Stimulated activated CD8-positive, alpha-beta memory T cell treated with anti-CD3 and anti-CD28 coated beads, Interleukin-15, amount 100 ng/mL, for 1 hour (primary cell): ENCODE data around the gene TAP2.
"Not testable (repeated sequence)": the region's sequence is repeated elsewhere in the genome, so short reads cannot be mapped to it uniquely, and the experiment has no call there.

Experiments used
- DNase-seq: peaks from one replicate; pipeline ENCODE4 v3.0.0-alpha.2; 2020; ENCODE audit warnings: low read depth

The TAP2 gene

GRCh38 chr6:32835167-32835893 lies 3.2 kb downstream of the TAP2 start:
- DNase-seq, result no peak

GRCh38 chr6:32833664-32834063 lies 4.9 kb downstream of the TAP2 start:
- no peak for DNase-seq

- no peak for DNase-seq
These were observed 6.0 kb downstream of the TAP2 start for GRCh38 chr6:32832535-32832934.

- no peak for DNase-seq
These were observed 7.6 kb downstream of the TAP2 start for GRCh38 chr6:32830936-32831335.

- no peak for DNase-seq
These were observed 8.5 kb downstream of the TAP2 start for GRCh38 chr6:32830017-32830416.

GRCh38 chr6:32829495-32829894 lies 9.0 kb downstream of the TAP2 start:
- no peak for DNase-seq

GRCh38 chr6:32827025-32827424 lies 11.5 kb downstream of the TAP2 start:
- DNase-seq, result no peak

GRCh38 chr6:32825966-32826365 lies 12.6 kb downstream of the TAP2 start:
- no peak for DNase-seq

- DNase-seq, result no peak
These were observed 18.8 kb downstream of the TAP2 start for GRCh38 chr6:32819729-32820128.

GRCh38 chr6:32818867-32819266 lies 19.7 kb downstream of the TAP2 start:
- no peak for DNase-seq

GRCh38 chr6:32816746-32817204 lies 21.8 kb downstream of the TAP2 start, which contains the start of gene HLA-DOB:
HLA-DOB (minus strand) TSS chr6:32817002; CDS start chr6:32816951, 51 bp downstream.
- no peak for DNase-seq

- no peak for DNase-seq
These were observed 22.5 kb downstream of the TAP2 start for GRCh38 chr6:32815996-32816395.

- no peak for DNase-seq
These were observed 23.4 kb downstream of the TAP2 start for GRCh38 chr6:32815115-32815514.

GRCh38 chr6:32814145-32814544 lies 24.4 kb downstream of the TAP2 start:
- DNase-seq, result no peak

- no peak for DNase-seq
These were observed 29.4 kb downstream of the TAP2 start for GRCh38 chr6:32809171-32809570.

GRCh38 chr6:32807020-32807580 lies 31.4 kb downstream of the TAP2 start:
- DNase-seq, result no peak

- DNase-seq, result not testable (repeated sequence)
These were observed 33.1 kb downstream of the TAP2 start for GRCh38 chr6:32805404-32805803.

- no peak for DNase-seq
These were observed 35.1 kb downstream of the TAP2 start for GRCh38 chr6:32803416-32803815.

GRCh38 chr6:32799740-32800139 lies 38.8 kb downstream of the TAP2 start:
- no peak for DNase-seq

- no peak for DNase-seq
These were observed 39.4 kb downstream of the TAP2 start for GRCh38 chr6:32799168-32799567.

GRCh38 chr6:32796848-32797776 lies 41.4 kb downstream of the TAP2 start:
- peak; percentile 80 for DNase-seq

GRCh38 chr6:32794510-32794909 lies 44.0 kb downstream of the TAP2 start:
- no peak for DNase-seq
